IMR-90 (cell line): Measurements from ENCODE around the gene SCN1B. TPM values are rescaled to one million over a fixed set of nuclear protein-coding genes. Genes with fewer than 3 reads are reported as not detected.

Experiments
- ATAC-seq: fragments of 200-7000 bp; cut with Tn5 transposase; 2 replicates; pipeline ENCODE4 v1.9.1; 2020; ENCODE audit warnings: low read depth, mild to moderate bottlenecking, moderate library complexity
- BruUV-seq: library from RNA; stranded (reverse); fragments of 400-500 nt; replicated peaks from 2 replicates; lab custom pipeline; 2021; lab: Mats Ljungman, UMichigan
- CTCF ChIA-PET: fragments of 300-600 bp; formaldehyde crosslinking; extraction: SDS; loops from one replicate; lab custom pipeline; 2021; ENCODE audit warnings: antibody characterized with exemption; lab: Yijun Ruan, JAX
- POLR2A ChIA-PET: fragments of 300-600 bp; sonication (Branson Sonifier 250); formaldehyde crosslinking; loops from one replicate; lab custom pipeline; 2022; ENCODE audit warnings: antibody characterized with exemption; ENCODE audit not compliant: unreplicated experiment; lab: Charles Lee
- DNase-seq: peaks from one replicate; pipeline ENCODE4 v3.0.0; 2013
- H2AFZ ChIP-seq: replicated peaks from 2 replicates; pipeline ENCODE3; 2013; ENCODE audit warnings: low read length, mild to moderate bottlenecking; ENCODE audit not compliant: poor library complexity
- H2AK5ac ChIP-seq: 2 replicates; pipeline ENCODE4 v1.6.1; 2013; ENCODE audit warnings: low read depth, low read length, inconsistent platforms
- H2AK9ac ChIP-seq: replicated peaks from 2 replicates; pipeline ENCODE3; 2013; ENCODE audit warnings: mild to moderate bottlenecking, low read depth, low read length, moderate library complexity; ENCODE audit not compliant: poor library complexity
- H2BK120ac ChIP-seq: 2 replicates; pipeline ENCODE4 v1.6.1; 2013; ENCODE audit warnings: low read depth, low read length, inconsistent platforms
- H2BK15ac ChIP-seq: 3 replicates; pipeline ENCODE4 v1.6.1; 2013; ENCODE audit warnings: low read depth, low read length, inconsistent platforms
- H2BK20ac ChIP-seq: 2 replicates; pipeline ENCODE4 v1.6.1; 2013; ENCODE audit warnings: low read depth, mild to moderate bottlenecking, inconsistent platforms, low read length, moderate library complexity
- H2BK5ac ChIP-seq: 2 replicates; pipeline ENCODE4 v1.6.1; 2013; ENCODE audit warnings: mild to moderate bottlenecking, low read depth, low read length, inconsistent platforms; ENCODE audit not compliant: poor library complexity, severe bottlenecking
- H3K14ac ChIP-seq: replicated peaks from 2 replicates; pipeline ENCODE4 v1.6.1; 2013; ENCODE audit warnings: low read depth, low read length, inconsistent platforms
- H3K18ac ChIP-seq: 2 replicates; pipeline ENCODE4 v1.6.1; 2013; ENCODE audit warnings: low read depth, low read length, control low read depth
- H3K23ac ChIP-seq: 2 replicates; pipeline ENCODE4 v1.6.1; 2013; ENCODE audit warnings: low read depth, low read length, inconsistent platforms
- H3K27ac ChIP-seq: 2 replicates; pipeline ENCODE4 v1.5.1; 2013; ENCODE audit warnings: mild to moderate bottlenecking, control low read depth, low read length; ENCODE audit not compliant: insufficient read depth
- H3K27me3 ChIP-seq: 2 replicates; pipeline ENCODE4 v1.6.1; 2013; ENCODE audit warnings: low read length; ENCODE audit not compliant: control insufficient read depth, insufficient read depth
- H3K36me3 ChIP-seq: 2 replicates; pipeline ENCODE4 v1.6.1; 2013; ENCODE audit warnings: low read length, mixed read lengths; ENCODE audit not compliant: control insufficient read depth, insufficient read depth
- H3K4ac ChIP-seq: 2 replicates; pipeline ENCODE4 v1.6.1; 2013; ENCODE audit warnings: low read depth, low read length, inconsistent platforms
- H3K4me1 ChIP-seq: 2 replicates; pipeline ENCODE4 v1.6.1; 2013; ENCODE audit warnings: low read length, mixed read lengths; ENCODE audit not compliant: control insufficient read depth, insufficient read depth
- H3K4me2 ChIP-seq: 2 replicates; pipeline ENCODE4 v1.6.1; 2013; ENCODE audit warnings: low read depth, mild to moderate bottlenecking, control low read depth, low read length, moderate library complexity
- H3K4me3 ChIP-seq: 2 replicates; pipeline ENCODE4 v1.5.1; 2013; ENCODE audit warnings: low read depth, mild to moderate bottlenecking, control low read depth, low read length, moderate library complexity; ENCODE audit not compliant: insufficient read depth
- H3K56ac ChIP-seq: 2 replicates; pipeline ENCODE4 v1.6.1; 2013; ENCODE audit warnings: low read length, inconsistent platforms; ENCODE audit not compliant: insufficient read depth; ENCODE audit errors: extremely low read depth
- H3K79me1 ChIP-seq, 2 experiments: 2 replicates each; pipeline ENCODE4 v1.6.1; 2013; ENCODE audit warnings: low read length in 2 of 2, inconsistent platforms in 1 of 2, low read depth in 1 of 2
- H3K9ac ChIP-seq: 2 replicates; pipeline ENCODE4 v1.6.1; 2013; ENCODE audit warnings: low read depth, low read length, control low read depth
- H3K9me1 ChIP-seq: 2 replicates; pipeline ENCODE4 v1.6.1; 2013; ENCODE audit warnings: low read length, inconsistent platforms; ENCODE audit not compliant: insufficient read depth
- H3K9me3 ChIP-seq: 2 replicates; pipeline ENCODE4 v1.6.1; 2013; ENCODE audit warnings: low read length; ENCODE audit not compliant: control insufficient read depth, insufficient read depth
- H4K20me1 ChIP-seq: 2 replicates; pipeline ENCODE4 v1.6.1; 2013; ENCODE audit warnings: low read length, inconsistent platforms; ENCODE audit not compliant: insufficient read depth
- H4K5ac ChIP-seq: 2 replicates; pipeline ENCODE4 v1.6.1; 2013; ENCODE audit warnings: mild to moderate bottlenecking, low read depth, low read length, control low read depth
- H4K8ac ChIP-seq, 2 experiments: 2 replicates each; pipeline ENCODE4 v1.6.1; 2013; ENCODE audit warnings: low read depth in 2 of 2, low read length in 2 of 2, control low read depth in 1 of 2, inconsistent platforms in 1 of 2
- H4K91ac ChIP-seq: 2 replicates; pipeline ENCODE4 v1.6.1; 2013; ENCODE audit warnings: low read depth, low read length, inconsistent platforms; ENCODE audit not compliant: insufficient read depth
- BHLHE40 ChIP-seq: fragments of 150-350 bp; IDR thresholded peaks from 2 replicates; pipeline ENCODE4 v1.6.1; 2016; ENCODE audit warnings: mild to moderate bottlenecking, low read depth, low read length
- CEBPB ChIP-seq: IDR thresholded peaks from 2 replicates; pipeline ENCODE4 v1.6.1; 2012; ENCODE audit warnings: low read depth, low read length, improper control_type of control experiment
- CHD1 ChIP-seq: IDR thresholded peaks from 2 replicates; pipeline ENCODE4 v1.6.1; 2012; ENCODE audit warnings: low read depth, low read length, improper control_type of control experiment
- CTCF ChIP-seq: conservative IDR thresholded peaks from 2 replicates; pipeline ENCODE4 v1.5.1; 2012; ENCODE audit warnings: mild to moderate bottlenecking, low read depth, low read length, improper control_type of control experiment
- ELK1 ChIP-seq: fragments of 150-350 bp; IDR thresholded peaks from 2 replicates; pipeline ENCODE4 v1.6.1; 2016; ENCODE audit warnings: low read depth, mild to moderate bottlenecking, low read length, moderate library complexity, borderline replicate concordance
- FOS ChIP-seq: fragments of 150-350 bp; IDR thresholded peaks from 2 replicates; pipeline ENCODE4 v1.6.1; 2016; ENCODE audit warnings: low read depth, low read length
- MAFK ChIP-seq: IDR thresholded peaks from 2 replicates; pipeline ENCODE4 v1.6.1; 2012; ENCODE audit warnings: low read depth, low read length, improper control_type of control experiment
- MAZ ChIP-seq: IDR thresholded peaks from 2 replicates; pipeline ENCODE4 v1.6.1; 2012; ENCODE audit warnings: low read depth, mild to moderate bottlenecking, low read length, improper control_type of control experiment, moderate library complexity, borderline replicate concordance
- MXI1 ChIP-seq: IDR thresholded peaks from 2 replicates; pipeline ENCODE4 v1.6.1; 2012; ENCODE audit warnings: low read depth, mild to moderate bottlenecking, low read length, moderate library complexity, borderline replicate concordance
- NFE2L2 ChIP-seq: fragments of 150-350 bp; IDR thresholded peaks from 2 replicates; pipeline ENCODE4 v1.6.1; 2016; ENCODE audit warnings: low read depth, mild to moderate bottlenecking, low read length
- POLR2A ChIP-seq: IDR thresholded peaks from 2 replicates; pipeline ENCODE4 v1.6.1; 2012; ENCODE audit warnings: mild to moderate bottlenecking, low read depth, low read length
- RAD21 ChIP-seq: IDR thresholded peaks from 2 replicates; pipeline ENCODE4 v1.6.1; 2012; ENCODE audit warnings: low read length, improper control_type of control experiment
- RCOR1 ChIP-seq: IDR thresholded peaks from 2 replicates; pipeline ENCODE4 v1.6.1; 2012; ENCODE audit warnings: mild to moderate bottlenecking, low read length, improper control_type of control experiment; ENCODE audit not compliant: insufficient replicate concordance
- RFX5 ChIP-seq: IDR thresholded peaks from 2 replicates; pipeline ENCODE4 v1.8.0; 2012; ENCODE audit warnings: low read depth, mild to moderate bottlenecking, low read length, moderate library complexity
- SMC3 ChIP-seq: fragments of 150-350 bp; IDR thresholded peaks from 2 replicates; pipeline ENCODE4 v1.6.1; 2016; ENCODE audit warnings: low read depth, mild to moderate bottlenecking, antibody characterized with exemption, low read length, moderate library complexity
- USF2 ChIP-seq: fragments of 150-350 bp; IDR thresholded peaks from 2 replicates; pipeline ENCODE4 v1.6.1; 2017; ENCODE audit warnings: mild to moderate bottlenecking, antibody characterized with exemption, low read length, low read depth
- WGBS, 2 experiments: methylation state at CpG; one replicate each; pipeline versions ENCODE4 v1.1.5 to v1.1.7; 2013; ENCODE audit warnings: missing lambda C conversion rate in 2 of 2; ENCODE audit not compliant: insufficient read length in 1 of 2; ENCODE audit errors: extremely low coverage in 2 of 2; 5-methylcytosine and 5-hydroxymethylcytosine counted together
- dilution Hi-C: fragments of 300-500 bp; cut with HindIII; formaldehyde crosslinking; loops from one replicate; pipeline ENCODE4 v1.14.3; 2018; ENCODE audit warnings: low sequenced_read_pairs; ENCODE audit not compliant: unreplicated experiment
- in situ Hi-C: fragments of 300-500 bp; cut with MboI; formaldehyde crosslinking; loops from 3 replicates; pipeline ENCODE4 v1.14.3; 2019; ENCODE audit warnings: low sequenced_read_pairs, inconsistent platforms, mixed read lengths
- intact Hi-C: fragments of 100-400 bp; cut with micrococcal nuclease; formaldehyde crosslinking; loops from 2 replicates; pipeline ENCODE4 v1.10.0; 2022
- polyA plus RNA-seq, 3 experiments: library from polyadenylated mRNA; depleted of rRNA; stranded (reverse); fragments of >200 nt; gene quantifications; 2 replicates each; pipeline ENCODE4 v1.2.3, GENCODE V29; 2012; ENCODE audit warnings: low replicate concordance in 1 of 3
- total RNA-seq: library from RNA; depleted of rRNA; stranded (reverse); fragments of >200 nt; gene quantifications from 2 replicates; pipeline ENCODE4 v1.2.3, GENCODE V29; 2012

Gene SCN1B
- total and polyA plus RNA-seq, 2 of the 4 experiments (the other 2 are of a cell fraction): 2.0 to 9.6 TPM

- Histone ChIP-seq H3K4me3 (no peak overlapping the region), H4K5ac (no peak overlapping the region), H3K56ac (no peak overlapping the region), H4K91ac (no peak overlapping the region), H2AK5ac (no peak overlapping the region), H2BK5ac (no peak overlapping the region), H3K18ac (no peak overlapping the region), H3K27me3 (peaks cover 4% of the 10 kb centered on the region), H3K79me1 (no peaks in the 10 kb centered on the region), H3K4ac (no peak overlapping the region), H3K4me1 (no peaks in the 10 kb centered on the region), H2BK15ac (no peak overlapping the region), H4K20me1 (no peaks in the 10 kb centered on the region), H2AFZ (no peak overlapping the region), H3K9me1 (no peaks in the 10 kb centered on the region), H3K9ac (no peak overlapping the region), H3K36me3 (no peaks in the 10 kb centered on the region), H3K27ac (no peak overlapping the region), H2AK9ac (no peak overlapping the region), H3K9me3 (no peaks in the 10 kb centered on the region), H3K23ac (no peak overlapping the region), H4K8ac (no peak overlapping the region), H2BK20ac (no peak overlapping the region), H3K14ac (no peak overlapping the region), H2BK120ac (no peak overlapping the region), H3K4me2 (no peak overlapping the region)
- CTCF ChIA-PET: no interaction called here
- dilution Hi-C loops (no loop called here), in situ Hi-C loops (no loop called here), intact Hi-C loops (no loop called here)
- POLR2A ChIA-PET: no interaction called here
- no TSS peak for BruUV-seq
- ATAC-seq (peak; percentile 49), DNase-seq (peak; percentile 34)
- TF ChIP-seq RFX5 (no peak), FOS (no peak), MXI1 (no peak), POLR2A (no peak), NFE2L2 (no peak), SMC3 (no peak), RAD21 (no peak), ELK1 (no peak), CTCF (no peak), CEBPB (no peak), MAZ (no peak), USF2 (no peak), RCOR1 (no peak), MAFK (no peak), CHD1 (no peak), BHLHE40 (no peak)
- 60% methylated on average over 1 of the region's 7 CpGs; no CpG with 5 or more reads in 1 of the 2 experiments for WGBS, 2 experiments
These were observed 31.5 kb downstream of the SCN1B start for GRCh38 chr19:35061583-35062373.
